ENCODE results near the gene RBM4. TPM values are rescaled to one million over a fixed set of nuclear protein-coding genes. Genes with fewer than 3 reads are reported as not detected.
"Not testable (repeated sequence)": the region's sequence is repeated elsewhere in the genome, so short reads cannot be mapped to it uniquely, and the experiment has no call there.

The RBM4 gene
- total RNA-seq, 1 experiment from 2014 or later = 94.4 TPM

DNA sequence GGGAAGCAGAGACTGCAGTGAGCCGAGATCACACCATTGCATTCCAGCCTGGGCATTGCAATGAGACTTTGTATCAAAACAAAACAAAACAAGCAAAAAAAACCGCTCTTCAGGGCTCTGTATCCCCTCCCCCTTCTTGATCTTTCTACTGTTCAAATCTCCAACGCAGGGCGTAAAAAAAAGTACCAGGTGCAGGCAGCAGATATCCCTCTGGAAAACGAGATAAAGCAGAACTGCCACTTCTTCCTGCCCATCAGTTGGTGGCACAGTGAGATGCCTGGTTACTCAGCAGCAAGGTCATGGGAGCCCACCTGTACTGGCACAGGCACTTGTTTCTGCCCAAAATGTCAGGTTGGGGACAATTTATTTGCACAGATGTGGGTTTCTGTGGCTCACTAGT lies 34.3 kb upstream of the RBM4 start:
- BruUV-seq (replicated peaks) = no TSS peak
- no peak for ATAC-seq
- CTCF ChIA-PET = no interaction called here

GRCh38 chr11:66606608-66607007 lies 31.9 kb upstream of the RBM4 start:
- ATAC-seq; BruUV-seq (replicated peaks); H3K4me2 ChIP-seq (ENCODE audit: low read length); RAD21 ChIA-PET (ENCODE audit: low non-redundant PET in 1 of 2, low total read pairs in 2 of 2, uncharacterized antibody in 2 of 2, unreplicated experiment in 2 of 2); POLR2A ChIA-PET; H3K9me2 ChIP-seq (ENCODE audit: insufficient read depth); DNase-seq (ENCODE audit: low read depth, low spot score); H3K4me1 ChIP-seq (ENCODE audit: control insufficient read depth in 1 of 2, insufficient read depth in 2 of 2, low read length in 2 of 2); H4K20me1 ChIP-seq (ENCODE audit: insufficient read depth); H3K9ac ChIP-seq (ENCODE audit: low read length); intact Hi-C loops (cut with micrococcal nuclease); H2AFZ ChIP-seq (ENCODE audit: low read depth, low read length, poor library complexity, severe bottlenecking); H3K36me3 ChIP-seq (ENCODE audit: control insufficient read depth in 1 of 2, insufficient read depth in 2 of 2, low read length in 2 of 2); H3K27me3 ChIP-seq (ENCODE audit: insufficient read depth, low read length); CTCF ChIA-PET; H3K79me2 ChIP-seq (ENCODE audit: insufficient read depth, low read length); H3K9me3 ChIP-seq (ENCODE audit: control insufficient read depth in 1 of 2, insufficient read depth in 1 of 2, low read depth in 1 of 2, low read length in 2 of 2); H3K27ac ChIP-seq (ENCODE audit: low read depth, low read length); H3K4me3 ChIP-seq (replicated peaks in 1 of 2; ENCODE audit: low read depth in 1 of 2, low read length in 2 of 2): not testable (repeated sequence)

More for the DNA sequence above, 34.3 kb upstream of the RBM4 start:
- Histone ChIP-seq H3K27me3 (ENCODE audit: insufficient read depth, low read length) (no peaks in the 10 kb centered on the region), H3K9me3 (ENCODE audit: control insufficient read depth in 1 of 2, insufficient read depth in 1 of 2, low read depth in 1 of 2, low read length in 2 of 2) (no peaks in the 10 kb centered on the region), H3K4me1 (ENCODE audit: control insufficient read depth in 1 of 2, insufficient read depth in 2 of 2, low read length in 2 of 2) (peaks cover 0 to 6% of the 10 kb centered on the region in 2 experiments; a peak in 1 of 4 replicates), H3K9ac (ENCODE audit: low read length) (no peak overlapping the region), H3K36me3 (ENCODE audit: control insufficient read depth in 1 of 2, insufficient read depth in 2 of 2, low read length in 2 of 2) (peaks cover 0 to 4% of the 10 kb centered on the region in 2 experiments; a peak in 3 of 4 replicates), H3K79me2 (ENCODE audit: insufficient read depth, low read length) (no peaks in the 10 kb centered on the region), H2AFZ (ENCODE audit: low read depth, low read length, poor library complexity, severe bottlenecking) (no peak overlapping the region), H3K9me2 (ENCODE audit: insufficient read depth) (no peaks in the 10 kb centered on the region), H3K27ac (ENCODE audit: low read depth, low read length) (no peak overlapping the region), H3K4me3 (replicated peaks in 1 of 2; ENCODE audit: low read depth in 1 of 2, low read length in 2 of 2) (no peak overlapping the region), H4K20me1 (ENCODE audit: insufficient read depth) (no peaks in the 10 kb centered on the region), H3K4me2 (ENCODE audit: low read length) (no peak overlapping the region)
- ChIA-PET RAD21 (ENCODE audit: low non-redundant PET in 1 of 2, low total read pairs in 2 of 2, uncharacterized antibody in 2 of 2, unreplicated experiment in 2 of 2) (no interaction called here), POLR2A (no interaction called here)
- TF ChIP-seq EZH2 (IDR thresholded peaks at IDR 0.05) = no peak
- no peak for TF ChIP-seq POLR2AphosphoS5 (IDR thresholded peaks at IDR 0.05; ENCODE audit: low read depth, low read length)
- no peak for TF ChIP-seq EZH2phosphoT487 (IDR thresholded peaks at IDR 0.05; ENCODE audit: borderline replicate concordance)
- TF ChIP-seq CTCF (IDR thresholded peaks at IDR 0.05 in 2 of 3, conservative IDR thresholded peaks at IDR 0.05 in 1 of 3; ENCODE audit: borderline replicate concordance in 1 of 3, insufficient read depth in 1 of 3, low read depth in 2 of 3, low read length in 2 of 3) = no peak
- TF ChIP-seq JUND (IDR thresholded peaks at IDR 0.05) = no peak
- no peak for TF ChIP-seq YY1 (IDR thresholded peaks at IDR 0.05; ENCODE audit: extremely low read depth, insufficient replicate concordance, low read depth, low read length)
- TF ChIP-seq POLR2A (IDR thresholded peaks at IDR 0.05; ENCODE audit: borderline replicate concordance, extremely low read depth, insufficient read depth, insufficient read length) = no peak
- TF ChIP-seq ELF1 (IDR thresholded peaks at IDR 0.05; ENCODE audit: borderline replicate concordance, low read depth) = no peak
- TF ChIP-seq FOSL1 (IDR thresholded peaks at IDR 0.05; ENCODE audit: low read depth) = no peak
- intact Hi-C loops (cut with micrococcal nuclease) = no loop called here
- DNase-seq (ENCODE audit: low read depth, low spot score) = no peak
